PFSK-1 (cell line): ENCODE results near the gene PROCA1. TPM values are rescaled to one million over a fixed set of nuclear protein-coding genes. Genes with fewer than 3 reads are reported as not detected.

Source experiments
- FOXP2 ChIP-seq: optimal IDR thresholded peaks from 2 replicates; pipeline ENCODE3; 2011; ENCODE audit warnings: borderline replicate concordance, control low read depth, inconsistent platforms; ENCODE audit not compliant: insufficient read depth; ENCODE audit errors: extremely low read length, extremely low read depth
- POLR2AphosphoS5 ChIP-seq: IDR thresholded peaks from 2 replicates; pipeline ENCODE4 v1.6.1; 2012; ENCODE audit warnings: low read depth, mild to moderate bottlenecking, control low read depth, low read length, moderate library complexity
- REST ChIP-seq, 2 experiments: IDR thresholded peaks; 2 replicates each; pipeline versions ENCODE4 v1.6.1 to v1.8.0; 2011 to 2012; ENCODE audit warnings: low read depth in 2 of 2, low read length in 2 of 2, control low read depth in 1 of 2, inconsistent platforms in 1 of 2, mild to moderate bottlenecking in 1 of 2, moderate library complexity in 1 of 2; ENCODE audit not compliant: insufficient read depth in 1 of 2
- SIN3A ChIP-seq: IDR thresholded peaks from 2 replicates; pipeline ENCODE4 v1.6.1; 2012; ENCODE audit warnings: mild to moderate bottlenecking, low read length, moderate library complexity, borderline replicate concordance; ENCODE audit not compliant: insufficient read depth
- TAF1 ChIP-seq: IDR thresholded peaks from 2 replicates; pipeline ENCODE4 v1.6.1; 2012; ENCODE audit warnings: low read length, control low read depth, borderline replicate concordance; ENCODE audit not compliant: insufficient read depth
- polyA plus RNA-seq: library from polyadenylated mRNA; unstranded; fragments of >200 nt; gene quantifications from one replicate; pipeline ENCODE4 v1.2.1, GENCODE V29; 2012; ENCODE audit warnings: low read depth, missing spikeins; ENCODE audit not compliant: insufficient read length

PROCA1 gene
- polyA plus RNA-seq, result 2.1 TPM

- no peak for TF ChIP-seq FOXP2
- no peak for TF ChIP-seq REST (IDR thresholded peaks at IDR 0.05; ENCODE audit: insufficient read depth in 1 of 2, low read depth in 2 of 2, low read length in 2 of 2)
- TF ChIP-seq SIN3A, result no peak
- no peak for TF ChIP-seq TAF1
- TF ChIP-seq POLR2AphosphoS5, result no peak
These were observed at the start of gene PROCA1 for GRCh38 chr17:28711723-28712031. Gene PROCA1 (minus strand): TSS chr17:28711888. CDS start chr17:28711660, 228 bp downstream.

- no peak for TF ChIP-seq POLR2AphosphoS5
- peak in 1 of 2 experiments; percentile 60; a peak in 1 of 4 replicates for TF ChIP-seq REST (IDR thresholded peaks at IDR 0.05; ENCODE audit: insufficient read depth in 1 of 2, low read depth in 2 of 2, low read length in 2 of 2)
These were observed 49.2 kb upstream of the PROCA1 start for GRCh38 chr17:28760601-28761562.

- TF ChIP-seq FOXP2, result no peak
- TF ChIP-seq POLR2AphosphoS5, result no peak
These were observed 47.7 kb upstream of the PROCA1 start for GRCh38 chr17:28759256-28759865.

GRCh38 chr17:28758411-28759121 lies 46.9 kb upstream of the PROCA1 start:
- TF ChIP-seq FOXP2 (no peak), POLR2AphosphoS5 (no peak), REST (IDR thresholded peaks at IDR 0.05; ENCODE audit: insufficient read depth in 1 of 2, low read depth in 2 of 2, low read length in 2 of 2) (no peak), SIN3A (no peak), TAF1 (no peak)

- TF ChIP-seq POLR2AphosphoS5 (no peak), TAF1 (no peak), FOXP2 (no peak), REST (IDR thresholded peaks at IDR 0.05; ENCODE audit: insufficient read depth in 1 of 2, low read depth in 2 of 2, low read length in 2 of 2) (no peak), SIN3A (no peak)
These were observed 44.5 kb upstream of the PROCA1 start for GRCh38 chr17:28756049-28756804.
